HFFc6 (cell line): ENCODE results near the gene CASP9. TPM values are rescaled to one million over a fixed set of nuclear protein-coding genes. Genes with fewer than 3 reads are reported as not detected.

Experiments used
- DNase-seq: peaks from one replicate; pipeline ENCODE4 v3.0.0-alpha.2; 2018
- H3K27ac Mint-ChIP-seq: 2 replicates; pipeline ENCODE4 v1.8.0; 2020; ENCODE audit warnings: mild to moderate bottlenecking, mixed read lengths
- H3K27me3 Mint-ChIP-seq: 2 replicates; pipeline ENCODE4 v1.8.0; 2021; ENCODE audit warnings: mild to moderate bottlenecking, moderate library complexity, mixed read lengths; ENCODE audit not compliant: insufficient read depth
- H3K36me3 Mint-ChIP-seq: 2 replicates; pipeline ENCODE4 v1.8.0; 2021; ENCODE audit warnings: low read depth, mixed read lengths
- H3K4me1 Mint-ChIP-seq: 2 replicates; pipeline ENCODE4 v1.8.0; 2020; ENCODE audit warnings: low read depth, mixed read lengths
- H3K4me3 Mint-ChIP-seq: 2 replicates; pipeline ENCODE4 v1.8.0; 2020; ENCODE audit warnings: mild to moderate bottlenecking, moderate library complexity, mixed read lengths
- H3K9me3 Mint-ChIP-seq: 2 replicates; pipeline ENCODE4 v1.8.0; 2020; ENCODE audit warnings: mild to moderate bottlenecking, mixed read lengths
- CTCF ChIP-seq: fragments of 200-600 bp; sonication (generic); IDR thresholded peaks from 2 replicates; pipeline ENCODE4 v1.5.0; 2021; ENCODE audit warnings: antibody characterized with exemption, mild to moderate bottlenecking
- total RNA-seq, 6 experiments: library from RNA; stranded (reverse); fragmentation: NEBNext Ultra II Directional; extraction: Animal tissue kit (Norgen Biotek cat#: 25700); gene quantifications; 2 replicates in 1 of 6; 3 replicates in 5 of 6; pipeline ENCODE4 v1.2.3, GENCODE V29; 2021

The CASP9 gene
- total RNA-seq, 6 experiments from 2014 or later: 7.2 to 8.9 (median 7.8) TPM

GRCh38 chr1:15448877-15449462 is 75.0 kb downstream of the CASP9 start:
- H3K27me3 Mint-ChIP-seq: peaks cover 23% of the 10 kb centered on the region

GRCh38 chr1:15446212-15446611 is 77.8 kb downstream of the CASP9 start:
- TF ChIP-seq CTCF: no peak
- H3K4me1 Mint-ChIP-seq: no peaks in the 10 kb centered on the region
- no peak for DNase-seq
- H3K9me3 Mint-ChIP-seq: no peaks in the 10 kb centered on the region
- H3K36me3 Mint-ChIP-seq: peaks cover 5% of the 10 kb centered on the region; the same call in 1 of the 2 replicates
- no peak overlapping the region for H3K27ac Mint-ChIP-seq
- no peak overlapping the region for H3K4me3 Mint-ChIP-seq
- H3K27me3 Mint-ChIP-seq: peaks cover 26% of the 10 kb centered on the region

More at GRCh38 chr1:15448877-15449462, 75.0 kb downstream of the CASP9 start:
- Mint-ChIP-seq H3K4me3 (no peak overlapping the region), H3K9me3 (no peaks in the 10 kb centered on the region), H3K36me3 (peaks cover 5% of the 10 kb centered on the region; the same call in 1 of the 2 replicates), H3K4me1 (peaks cover under 1% of the 10 kb centered on the region), H3K27ac (no peak overlapping the region)
- no peak for DNase-seq
- TF ChIP-seq CTCF: no peak

GRCh38 chr1:15445390-15446122 is 78.5 kb downstream of the CASP9 start:
- no peaks in the 10 kb centered on the region for H3K9me3 Mint-ChIP-seq
- H3K36me3 Mint-ChIP-seq: no peaks in the 10 kb centered on the region
- no peaks in the 10 kb centered on the region for H3K4me1 Mint-ChIP-seq
- DNase-seq: no peak
- H3K27me3 Mint-ChIP-seq: peaks cover 30% of the 10 kb centered on the region
- TF ChIP-seq CTCF: no peak
- H3K4me3 Mint-ChIP-seq: no peak overlapping the region
- no peak overlapping the region for H3K27ac Mint-ChIP-seq

GRCh38 chr1:15444468-15445389 is 79.3 kb downstream of the CASP9 start:
- no peak for TF ChIP-seq CTCF
- Mint-ChIP-seq H3K4me3 (no peak overlapping the region), H3K4me1 (no peaks in the 10 kb centered on the region), H3K36me3 (no peaks in the 10 kb centered on the region), H3K9me3 (no peaks in the 10 kb centered on the region), H3K27me3 (peaks cover 30% of the 10 kb centered on the region), H3K27ac (no peak overlapping the region)
- no peak for DNase-seq

- DNase-seq: no peak
- Mint-ChIP-seq H3K36me3 (no peaks in the 10 kb centered on the region), H3K4me3 (no peak overlapping the region), H3K27ac (no peak overlapping the region), H3K9me3 (no peaks in the 10 kb centered on the region), H3K27me3 (peaks cover 22% of the 10 kb centered on the region), H3K4me1 (no peaks in the 10 kb centered on the region)
- no peak for TF ChIP-seq CTCF
Observed at GRCh38 chr1:15443281-15443680, 80.7 kb downstream of the CASP9 start.
